Activated naive CD8-positive, alpha-beta T cell treated with anti-CD3 and anti-CD28 coated beads for 36 hours (primary cell): Measurements from ENCODE around the gene EIF3A. TPM values are rescaled to one million over a fixed set of nuclear protein-coding genes. Genes with fewer than 3 reads are reported as not detected.

ENCODE experiments used
- total RNA-seq, 2 experiments: library from RNA; stranded (reverse); gene quantifications; one replicate each; pipeline ENCODE4 v1.2.3, GENCODE V29; 2021

The EIF3A gene
- total RNA-seq, 2 experiments from 2014 or later = 160 to 163 TPM

Other genes with a start within 250 kb of the EIF3A start
- under 1 TPM in 1 of 2 experiments, not detected in 1; 0.16 TPM for gene NANOS1, start 51.1 kb downstream of the EIF3A start, total RNA-seq
- gene DENND10, start 23.3 kb upstream of the EIF3A start, total RNA-seq = 10 to 100 TPM; 14.6 to 17.8 TPM
- 10 to 100 TPM; 63.4 to 63.8 TPM for gene SFXN4, start 84.9 kb upstream of the EIF3A start, total RNA-seq
- gene PRDX3, start 98.0 kb upstream of the EIF3A start, total RNA-seq = 100 to 1,000 TPM; 232 to 249 TPM
- 10 to 100 TPM; 12.8 TPM for gene GRK5, start 126.8 kb upstream of the EIF3A start, total RNA-seq